SK-N-MC (cell line): ENCODE data around the gene BCAS3.

ENCODE experiments used
- DNase-seq: peaks from one replicate; pipeline ENCODE4 v3.0.0-alpha.2; 2011; ENCODE audit warnings: low read depth, low spot score
- H3K27ac ChIP-seq: fragments of 200-600 bp; sonication (generic); 2 replicates; pipeline ENCODE4 v1.5.1; 2016; ENCODE audit warnings: mixed run types
- H3K36me3 ChIP-seq: fragments of 200-600 bp; sonication (generic); 2 replicates; pipeline ENCODE4 v1.6.1; 2017; ENCODE audit warnings: antibody characterized with exemption, low read length, mixed read lengths; ENCODE audit not compliant: insufficient read depth
- H3K4me3 ChIP-seq: fragments of 200-600 bp; sonication (generic); 2 replicates; pipeline ENCODE4 v1.5.1; 2016
- H3K9ac ChIP-seq: fragments of 200-600 bp; sonication (generic); 2 replicates; pipeline ENCODE4 v1.8.0; 2017; ENCODE audit warnings: mixed run types, mixed read lengths; ENCODE audit not compliant: insufficient read length
- H3K9me3 ChIP-seq: fragments of 200-600 bp; sonication (generic); 2 replicates; pipeline ENCODE4 v1.6.1; 2017; ENCODE audit warnings: low read depth, mild to moderate bottlenecking, antibody characterized with exemption, low read length, moderate library complexity, mixed read lengths
- EZH2 ChIP-seq: fragments of 200-600 bp; sonication (generic); IDR thresholded peaks from one replicate; pipeline ENCODE4 v1.6.1; 2017; ENCODE audit warnings: antibody characterized with exemption
- FOXP2 ChIP-seq: optimal IDR thresholded peaks from 2 replicates; pipeline ENCODE3; 2011; ENCODE audit warnings: mild to moderate bottlenecking, moderate library complexity; ENCODE audit not compliant: insufficient read depth; ENCODE audit errors: extremely low read length, control extremely low read depth
- POLR2AphosphoS5 ChIP-seq: IDR thresholded peaks from 2 replicates; pipeline ENCODE4 v1.6.1; 2012; ENCODE audit warnings: mild to moderate bottlenecking, low read depth, low read length, borderline replicate concordance

The BCAS3 gene

GRCh38 chr17:61230972-61231820 lies 553.5 kb downstream of the BCAS3 start:
- DNase-seq: no peak
- Histone ChIP-seq H3K9me3 (no peaks in the 10 kb centered on the region), H3K9ac (no peak overlapping the region), H3K36me3 (no peaks in the 10 kb centered on the region), H3K4me3 (no peak overlapping the region), H3K27ac (no peak overlapping the region)
- TF ChIP-seq POLR2AphosphoS5: no peak
- no peak for TF ChIP-seq FOXP2
- no peak for TF ChIP-seq EZH2

DNA sequence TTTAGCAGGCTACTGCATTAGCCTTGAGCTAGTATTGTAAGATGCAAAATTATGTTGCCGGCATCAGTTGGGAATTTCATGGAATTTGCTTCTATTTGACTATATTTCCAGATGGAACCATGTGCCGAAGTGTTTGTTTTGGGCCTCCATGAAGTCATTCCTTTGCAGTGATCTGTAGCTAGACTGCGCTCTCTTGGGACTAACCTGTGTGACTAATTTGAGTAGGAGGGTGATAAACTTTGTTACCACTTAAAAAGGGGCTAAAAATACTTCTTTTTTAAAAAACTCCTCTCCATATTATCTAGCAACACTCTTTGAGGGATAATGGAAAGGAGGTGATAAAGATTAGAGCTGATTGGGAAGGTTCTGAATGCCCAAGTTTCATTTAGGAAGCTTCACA lies 555.2 kb downstream of the BCAS3 start:
- TF ChIP-seq EZH2 (no peak), FOXP2 (no peak), POLR2AphosphoS5 (no peak)
- Histone ChIP-seq H3K36me3 (no peaks in the 10 kb centered on the region), H3K9ac (no peak overlapping the region), H3K4me3 (no peak overlapping the region), H3K9me3 (no peaks in the 10 kb centered on the region), H3K27ac (no peak overlapping the region)
- no peak for DNase-seq

- no peaks in the 10 kb centered on the region for H3K36me3 ChIP-seq
- no peak overlapping the region for H3K27ac ChIP-seq
- TF ChIP-seq POLR2AphosphoS5 (no peak), FOXP2 (no peak), EZH2 (no peak)
- no peak for DNase-seq
- no peak overlapping the region for H3K4me3 ChIP-seq
- no peaks in the 10 kb centered on the region for H3K9me3 ChIP-seq
- no peak overlapping the region for H3K9ac ChIP-seq
These were observed 556.5 kb downstream of the BCAS3 start for GRCh38 chr17:61233991-61234750.

- Histone ChIP-seq H3K36me3 (no peaks in the 10 kb centered on the region), H3K4me3 (no peak overlapping the region), H3K9ac (no peak overlapping the region), H3K9me3 (no peaks in the 10 kb centered on the region), H3K27ac (no peak overlapping the region)
- no peak for DNase-seq
- TF ChIP-seq FOXP2 (no peak), POLR2AphosphoS5 (no peak), EZH2 (no peak)
These were observed 557.6 kb downstream of the BCAS3 start for GRCh38 chr17:61235001-61235826.

DNA sequence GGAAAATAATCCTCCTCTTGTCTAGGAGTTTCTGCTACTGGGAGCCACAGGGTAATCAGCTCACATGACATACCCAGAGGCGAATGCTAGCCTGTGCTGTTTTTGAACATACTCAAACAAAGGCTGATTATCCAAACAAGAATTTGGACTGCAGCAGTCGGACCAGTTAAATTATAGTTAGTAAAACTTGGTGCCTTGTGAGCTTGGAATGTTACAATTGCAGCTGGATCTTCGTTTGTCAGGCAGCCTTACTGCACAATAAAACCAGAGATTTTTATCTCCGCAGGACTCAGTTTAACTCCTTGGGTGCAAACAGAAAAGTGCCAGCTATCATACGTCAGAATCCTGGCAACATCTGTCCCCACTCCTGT lies 558.2 kb downstream of the BCAS3 start:
- no peak overlapping the region for H3K4me3 ChIP-seq
- H3K36me3 ChIP-seq: no peaks in the 10 kb centered on the region
- H3K9me3 ChIP-seq: no peaks in the 10 kb centered on the region
- H3K9ac ChIP-seq: no peak overlapping the region
- no peak for DNase-seq
- TF ChIP-seq EZH2 (no peak), FOXP2 (no peak), POLR2AphosphoS5 (no peak)
- H3K27ac ChIP-seq: no peak overlapping the region

- no peak for TF ChIP-seq EZH2
- DNase-seq: no peak
- H3K27ac ChIP-seq: no peak overlapping the region
- H3K9ac ChIP-seq: no peak overlapping the region
- no peaks in the 10 kb centered on the region for H3K9me3 ChIP-seq
- no peaks in the 10 kb centered on the region for H3K36me3 ChIP-seq
- H3K4me3 ChIP-seq: no peak overlapping the region
These were observed 559.6 kb downstream of the BCAS3 start for GRCh38 chr17:61237275-61237674.

- Histone ChIP-seq H3K9ac (no peak overlapping the region), H3K36me3 (no peaks in the 10 kb centered on the region), H3K4me3 (no peak overlapping the region), H3K27ac (no peak overlapping the region), H3K9me3 (no peaks in the 10 kb centered on the region)
- DNase-seq: no peak
- TF ChIP-seq FOXP2 (no peak), POLR2AphosphoS5 (no peak), EZH2 (no peak)
These were observed 560.8 kb downstream of the BCAS3 start for GRCh38 chr17:61238455-61238933.

- Histone ChIP-seq H3K27ac (no peak overlapping the region), H3K9me3 (no peaks in the 10 kb centered on the region), H3K36me3 (no peaks in the 10 kb centered on the region), H3K4me3 (no peak overlapping the region), H3K9ac (no peak overlapping the region)
- no peak for TF ChIP-seq EZH2
- TF ChIP-seq POLR2AphosphoS5: no peak
- TF ChIP-seq FOXP2: no peak
- DNase-seq: no peak
These were observed 561.7 kb downstream of the BCAS3 start for GRCh38 chr17:61239327-61239726.
